Right lobe of liver (tissue), 4 donors: ENCODE data around the gene CEP192.

Experiments used
- CTCF ChIP-seq, 4 donors: fragments of 200-600 bp in 3 of 4; fragments of 450-650 bp in 1 of 4; IDR thresholded peaks; one replicate each; pipeline versions ENCODE4 v1.5.1 to v1.8.0; 2016 to 2022; ENCODE audit warnings: antibody characterized with exemption in 4 of 4, mild to moderate bottlenecking in 2 of 4
- POLR2A ChIP-seq: fragments of 450-650 bp; IDR thresholded peaks from one replicate; pipeline ENCODE4 v1.6.1; 2017; ENCODE audit warnings: antibody characterized with exemption, mild to moderate bottlenecking
- donor health status: DM: no; HTN: no; CAD: no.
- donor health status: DM: no; HTN: no; CAD: no.
- donor health status: DM: no; HTN: yes; CAD: no.

- TF ChIP-seq POLR2A (no peak), CTCF (IDR thresholded peaks at IDR 0.05) (no peak)
These were observed 105.1 kb downstream of the CEP192 start for GRCh38 chr18:13096232-13096631.
